GM18505 (cell line): Measurements from ENCODE around the gene TEX12.
"Not testable (repeated sequence)": the region's sequence is repeated elsewhere in the genome, so short reads cannot be mapped to it uniquely, and the experiment has no call there.

Experiments used
- ATAC-seq: cut with Tn5 transposase; IDR thresholded peaks from one replicate; pipeline ENCODE4 v1.9.1; 2021; ENCODE audit not compliant: unreplicated experiment
- POLR2A ChIP-seq: IDR thresholded peaks from 4 replicates; pipeline ENCODE4 v1.6.1; 2011; ENCODE audit warnings: borderline replicate concordance; ENCODE audit not compliant: insufficient read depth, insufficient read length; ENCODE audit errors: extremely low read depth

TEX12 gene

GRCh38 chr11:112177589-112177988 is 10.4 kb downstream of the TEX12 start:
- ATAC-seq, result no peak
- no peak for TF ChIP-seq POLR2A

GRCh38 chr11:112178428-112178827 is 11.3 kb downstream of the TEX12 start:
- ATAC-seq, result no peak
- TF ChIP-seq POLR2A, result no peak

- no peak for TF ChIP-seq POLR2A
Measured at GRCh38 chr11:112178936-112179335, 11.8 kb downstream of the TEX12 start.

GRCh38 chr11:112179601-112180000 is 12.4 kb downstream of the TEX12 start:
- no peak for ATAC-seq
- TF ChIP-seq POLR2A, result no peak

More at GRCh38 chr11:112178936-112179335, 11.8 kb downstream of the TEX12 start:
- no peak for ATAC-seq

- no peak for TF ChIP-seq POLR2A
- no peak for ATAC-seq
Measured at GRCh38 chr11:112182867-112183266, 15.7 kb downstream of the TEX12 start.

GRCh38 chr11:112185883-112186282 is 18.7 kb downstream of the TEX12 start:
- ATAC-seq, result no peak
- TF ChIP-seq POLR2A, result no peak

GRCh38 chr11:112186304-112186703 is 19.1 kb downstream of the TEX12 start:
- ATAC-seq, result no peak
- TF ChIP-seq POLR2A, result no peak

GRCh38 chr11:112195113-112195512 is 27.9 kb downstream of the TEX12 start:
- ATAC-seq, result not testable (repeated sequence)

GRCh38 chr11:112195951-112196351 is 28.8 kb downstream of the TEX12 start:
- no peak for TF ChIP-seq POLR2A
- ATAC-seq, result no peak

GRCh38 chr11:112196519-112197087 is 29.4 kb downstream of the TEX12 start:
- no peak for TF ChIP-seq POLR2A
- no peak for ATAC-seq

- not testable (repeated sequence) for ATAC-seq
Measured at GRCh38 chr11:112199101-112199500, 31.9 kb downstream of the TEX12 start.

- no peak for ATAC-seq
- TF ChIP-seq POLR2A, result no peak
Measured at GRCh38 chr11:112200252-112200651, 33.1 kb downstream of the TEX12 start.

- TF ChIP-seq POLR2A, result no peak
- no peak for ATAC-seq
Measured at GRCh38 chr11:112206071-112206470, 38.9 kb downstream of the TEX12 start.

- ATAC-seq, result no peak
- no peak for TF ChIP-seq POLR2A
Measured at GRCh38 chr11:112210890-112211289, 43.7 kb downstream of the TEX12 start.

- ATAC-seq, result no peak
- no peak for TF ChIP-seq POLR2A
Measured at GRCh38 chr11:112211536-112211935, 44.4 kb downstream of the TEX12 start.
